ENCODE measurements around the gene GRID2. TPM values are rescaled to one million over a fixed set of nuclear protein-coding genes. Genes with fewer than 3 reads are reported as not detected.

The GRID2 gene
- total RNA-seq, 1 donor: not detected

GRCh38 chr4:92305148-92305877 is 1.5 kb downstream of the GRID2 start:
- Histone ChIP-seq H3K79me2 (ENCODE audit: insufficient read depth, low read length) (no peaks in the 10 kb centered on the region), H3K4me1 (ENCODE audit: insufficient read depth, low read length) (no peaks in the 10 kb centered on the region), H3K27me3 (ENCODE audit: insufficient read depth, low read length) (peaks cover 44% of the 10 kb centered on the region), H3K27ac (ENCODE audit: low read depth, low read length) (no peak overlapping the region), H3K4me2 (ENCODE audit: insufficient read depth, low read length) (peak overlapping the region; percentile 58), H3K4me3 (ENCODE audit: insufficient read depth, low read length) (peak overlapping the region; percentile 46), H4K20me1 (ENCODE audit: insufficient read depth, low read length) (no peaks in the 10 kb centered on the region), H3K36me3 (ENCODE audit: insufficient read depth, low read length) (no peaks in the 10 kb centered on the region), H3K9me3 (ENCODE audit: low read depth, low read length) (no peaks in the 10 kb centered on the region), H2AFZ (ENCODE audit: low read length) (peak overlapping the region; percentile 56)
- no peak for TF ChIP-seq CTCF (IDR thresholded peaks at IDR 0.05; ENCODE audit: extremely low read depth, low read depth, low read length)
- peak; percentile 68 for DNase-seq (ENCODE audit: insufficient read length, low spot score, missing footprints)

- H3K27me3 ChIP-seq (ENCODE audit: insufficient read depth, low read length): peaks cover 44% of the 10 kb centered on the region
- H3K9me3 ChIP-seq (ENCODE audit: low read depth, low read length): no peaks in the 10 kb centered on the region
- peak overlapping the region; percentile 46 for H3K4me3 ChIP-seq (ENCODE audit: insufficient read depth, low read length)
- no peak overlapping the region for H2AFZ ChIP-seq (ENCODE audit: low read length)
- no peak for DNase-seq (ENCODE audit: insufficient read length, low spot score, missing footprints)
- TF ChIP-seq CTCF (IDR thresholded peaks at IDR 0.05; ENCODE audit: extremely low read depth, low read depth, low read length): no peak
- H3K36me3 ChIP-seq (ENCODE audit: insufficient read depth, low read length): no peaks in the 10 kb centered on the region
- no peaks in the 10 kb centered on the region for H3K79me2 ChIP-seq (ENCODE audit: insufficient read depth, low read length)
- peak overlapping the region; percentile 58 for H3K4me2 ChIP-seq (ENCODE audit: insufficient read depth, low read length)
- H3K27ac ChIP-seq (ENCODE audit: low read depth, low read length): no peak overlapping the region
- H3K4me1 ChIP-seq (ENCODE audit: insufficient read depth, low read length): no peaks in the 10 kb centered on the region
- no peaks in the 10 kb centered on the region for H4K20me1 ChIP-seq (ENCODE audit: insufficient read depth, low read length)
Measured at GRCh38 chr4:92305878-92306520, 2.2 kb downstream of the GRID2 start.

- Histone ChIP-seq H3K27ac (ENCODE audit: low read depth, low read length) (no peak overlapping the region), H3K79me2 (ENCODE audit: insufficient read depth, low read length) (no peaks in the 10 kb centered on the region), H3K9me3 (ENCODE audit: low read depth, low read length) (no peaks in the 10 kb centered on the region), H3K4me2 (ENCODE audit: insufficient read depth, low read length) (no peak overlapping the region), H3K4me3 (ENCODE audit: insufficient read depth, low read length) (no peak overlapping the region), H3K27me3 (ENCODE audit: insufficient read depth, low read length) (peaks cover 44% of the 10 kb centered on the region), H4K20me1 (ENCODE audit: insufficient read depth, low read length) (no peaks in the 10 kb centered on the region), H3K36me3 (ENCODE audit: insufficient read depth, low read length) (no peaks in the 10 kb centered on the region), H2AFZ (ENCODE audit: low read length) (no peak overlapping the region), H3K4me1 (ENCODE audit: insufficient read depth, low read length) (no peaks in the 10 kb centered on the region)
- DNase-seq (ENCODE audit: insufficient read length, low spot score, missing footprints): no peak
- TF ChIP-seq CTCF (IDR thresholded peaks at IDR 0.05; ENCODE audit: extremely low read depth, low read depth, low read length): no peak
Measured at GRCh38 chr4:92307181-92307580, 3.4 kb downstream of the GRID2 start.

GRCh38 chr4:92307866-92308265 is 4.1 kb downstream of the GRID2 start:
- TF ChIP-seq CTCF (IDR thresholded peaks at IDR 0.05; ENCODE audit: extremely low read depth, low read depth, low read length): no peak
- no peaks in the 10 kb centered on the region for H3K9me3 ChIP-seq (ENCODE audit: low read depth, low read length)
- no peaks in the 10 kb centered on the region for H3K36me3 ChIP-seq (ENCODE audit: insufficient read depth, low read length)
- no peak overlapping the region for H3K27ac ChIP-seq (ENCODE audit: low read depth, low read length)
- no peak overlapping the region for H3K4me3 ChIP-seq (ENCODE audit: insufficient read depth, low read length)
- peaks cover 44% of the 10 kb centered on the region for H3K27me3 ChIP-seq (ENCODE audit: insufficient read depth, low read length)
- no peak for DNase-seq (ENCODE audit: insufficient read length, low spot score, missing footprints)
- no peaks in the 10 kb centered on the region for H4K20me1 ChIP-seq (ENCODE audit: insufficient read depth, low read length)
- H3K4me2 ChIP-seq (ENCODE audit: insufficient read depth, low read length): no peak overlapping the region
- no peaks in the 10 kb centered on the region for H3K79me2 ChIP-seq (ENCODE audit: insufficient read depth, low read length)
- no peaks in the 10 kb centered on the region for H3K4me1 ChIP-seq (ENCODE audit: insufficient read depth, low read length)
- no peak overlapping the region for H2AFZ ChIP-seq (ENCODE audit: low read length)
